ENCODE measurements around the gene MCUB. TPM values are rescaled to one million over a fixed set of nuclear protein-coding genes. Genes with fewer than 3 reads are reported as not detected.

MCUB gene
- total RNA-seq, 1 donor from 2014 or later = 3.9 TPM

DNA sequence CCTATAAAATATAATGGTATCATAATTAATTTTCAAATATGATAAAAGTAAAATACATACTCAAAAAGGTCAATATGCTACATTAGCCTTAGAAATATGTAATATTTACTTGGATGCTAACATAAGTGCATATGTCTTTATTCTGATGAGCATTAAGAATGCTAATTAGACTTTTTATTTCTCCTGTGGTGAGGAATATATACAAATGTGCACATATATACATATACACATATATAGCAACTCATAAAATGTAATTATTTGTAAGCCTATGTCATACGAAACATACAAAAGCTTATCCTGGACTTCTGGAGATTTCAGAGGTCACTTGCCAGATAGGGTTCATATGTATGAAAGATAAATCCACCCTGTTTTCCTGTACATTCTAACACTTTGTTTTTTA lies 158.7 kb downstream of the MCUB start:
- DNase-seq (ENCODE audit: low spot score, unreplicated experiment) = no peak
- no peaks in the 10 kb centered on the region for H3K9me3 Mint-ChIP-seq (ENCODE audit: low read depth)
- no peaks in the 10 kb centered on the region for H3K4me1 Mint-ChIP-seq (ENCODE audit: low read depth)
- H3K27ac Mint-ChIP-seq = no peak overlapping the region
- TF ChIP-seq CTCF (IDR thresholded peaks at IDR 0.05; ENCODE audit: unreplicated experiment) = no peak
- H3K36me3 Mint-ChIP-seq (ENCODE audit: insufficient read depth) = peaks cover 23% of the 10 kb centered on the region
- H3K4me3 Mint-ChIP-seq (ENCODE audit: low read depth) = no peak overlapping the region
- no peaks in the 10 kb centered on the region for H3K27me3 Mint-ChIP-seq

GRCh38 chr4:109719604-109720003 lies 159.6 kb downstream of the MCUB start:
- no peak for DNase-seq (ENCODE audit: low spot score, unreplicated experiment)
- Mint-ChIP-seq H3K36me3 (ENCODE audit: insufficient read depth) (peaks cover 25% of the 10 kb centered on the region), H3K4me3 (ENCODE audit: low read depth) (no peak overlapping the region), H3K4me1 (ENCODE audit: low read depth) (no peaks in the 10 kb centered on the region), H3K9me3 (ENCODE audit: low read depth) (no peaks in the 10 kb centered on the region), H3K27ac (no peak overlapping the region), H3K27me3 (no peaks in the 10 kb centered on the region)
- no peak for TF ChIP-seq CTCF (IDR thresholded peaks at IDR 0.05; ENCODE audit: unreplicated experiment)

DNA sequence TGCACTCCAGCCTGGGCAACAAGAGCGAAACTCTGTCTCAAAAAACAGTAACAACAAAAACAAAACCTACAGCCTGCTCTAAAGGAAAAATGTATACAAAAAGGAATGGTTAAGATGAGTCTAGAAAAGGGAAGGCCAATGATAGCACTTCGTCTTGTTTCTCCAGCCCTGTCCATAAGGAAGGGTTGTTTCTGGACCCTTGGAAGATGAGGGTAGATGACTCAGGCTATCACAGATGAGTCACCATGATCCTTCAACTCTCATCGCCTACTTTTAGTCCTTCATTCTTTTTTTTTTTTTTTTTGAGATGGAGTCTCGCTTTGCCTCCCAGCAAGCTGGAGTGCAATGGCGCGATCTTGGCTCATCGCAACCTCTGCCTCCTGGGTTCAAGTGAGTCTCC lies 161.0 kb downstream of the MCUB start:
- Mint-ChIP-seq H3K4me1 (ENCODE audit: low read depth) (no peaks in the 10 kb centered on the region), H3K36me3 (ENCODE audit: insufficient read depth) (peaks cover 26% of the 10 kb centered on the region), H3K27me3 (no peaks in the 10 kb centered on the region), H3K4me3 (ENCODE audit: low read depth) (no peak overlapping the region), H3K9me3 (ENCODE audit: low read depth) (no peaks in the 10 kb centered on the region), H3K27ac (no peak overlapping the region)
- DNase-seq (ENCODE audit: low spot score, unreplicated experiment) = no peak
- no peak for TF ChIP-seq CTCF (IDR thresholded peaks at IDR 0.05; ENCODE audit: unreplicated experiment)

- Mint-ChIP-seq H3K36me3 (ENCODE audit: insufficient read depth) (peaks cover 21% of the 10 kb centered on the region), H3K27ac (no peak overlapping the region), H3K4me3 (ENCODE audit: low read depth) (no peak overlapping the region), H3K4me1 (ENCODE audit: low read depth) (peaks cover 2% of the 10 kb centered on the region), H3K9me3 (ENCODE audit: low read depth) (no peaks in the 10 kb centered on the region), H3K27me3 (no peaks in the 10 kb centered on the region)
- DNase-seq (ENCODE audit: low spot score, unreplicated experiment) = no peak
- no peak for TF ChIP-seq CTCF (IDR thresholded peaks at IDR 0.05; ENCODE audit: unreplicated experiment)
Measured at GRCh38 chr4:109722357-109722756, 162.3 kb downstream of the MCUB start.

DNA sequence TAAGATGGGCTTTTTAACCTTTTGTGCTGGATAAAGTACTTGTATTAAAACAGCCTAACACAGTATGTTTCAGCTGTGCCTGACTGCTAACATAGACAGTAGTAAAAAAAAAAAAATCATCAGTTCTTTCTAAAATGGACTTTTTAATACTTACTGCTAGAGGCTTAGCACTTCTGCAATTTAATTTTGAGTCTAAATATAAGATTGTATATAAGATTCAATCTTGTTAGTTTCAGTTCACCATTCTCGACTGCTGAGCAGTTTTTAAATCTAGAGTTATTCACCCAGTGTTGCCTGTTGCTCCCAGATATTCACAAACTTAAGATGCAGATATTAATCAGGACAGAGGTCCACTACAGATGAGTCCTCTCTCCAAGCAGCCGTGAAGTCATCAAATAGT lies 163.1 kb downstream of the MCUB start:
- peaks cover 6% of the 10 kb centered on the region for H3K4me1 Mint-ChIP-seq (ENCODE audit: low read depth)

More for the DNA sequence above, 163.1 kb downstream of the MCUB start:
- TF ChIP-seq CTCF (IDR thresholded peaks at IDR 0.05; ENCODE audit: unreplicated experiment) = no peak
- no peak for DNase-seq (ENCODE audit: low spot score, unreplicated experiment)
- no peak overlapping the region for H3K27ac Mint-ChIP-seq
- H3K9me3 Mint-ChIP-seq (ENCODE audit: low read depth) = no peaks in the 10 kb centered on the region
- peaks cover 18% of the 10 kb centered on the region for H3K36me3 Mint-ChIP-seq (ENCODE audit: insufficient read depth)
- H3K27me3 Mint-ChIP-seq = no peaks in the 10 kb centered on the region
- H3K4me3 Mint-ChIP-seq (ENCODE audit: low read depth) = no peak overlapping the region
